NCI-H2196 (cell line): ENCODE results near the gene PRPF39.
"Not testable (repeated sequence)": the region's sequence is repeated elsewhere in the genome, so short reads cannot be mapped to it uniquely, and the experiment has no call there.

Experiments used
- DNase-seq: peaks from one replicate; lab custom pipeline; 2025; ENCODE audit not compliant: unreplicated experiment; lab: John Stamatoyannopoulos, UW

PRPF39 gene

GRCh38 chr14:45083976-45084722 is at the start of gene PRPF39:
Gene PRPF39 (plus strand): TSS chr14:45084116. CDS start chr14:45095240, 11,124 bp downstream.
- DNase-seq, result peak; percentile 95

GRCh38 chr14:45034730-45035129 is 49.2 kb upstream of the PRPF39 start:
- DNase-seq, result no peak

GRCh38 chr14:45038256-45038655 is 45.7 kb upstream of the PRPF39 start:
- no peak for DNase-seq

GRCh38 chr14:45038865-45039264 is 45.1 kb upstream of the PRPF39 start:
- DNase-seq, result no peak

- no peak for DNase-seq
These were observed 44.5 kb upstream of the PRPF39 start for GRCh38 chr14:45039390-45039789.

GRCh38 chr14:45041641-45042040 is 42.3 kb upstream of the PRPF39 start:
- DNase-seq, result no peak

- no peak for DNase-seq
These were observed 39.3 kb upstream of the PRPF39 start for GRCh38 chr14:45044638-45045037.

- no peak for DNase-seq
These were observed 35.5 kb upstream of the PRPF39 start for GRCh38 chr14:45048385-45048784.

- DNase-seq, result no peak
These were observed 32.7 kb upstream of the PRPF39 start for GRCh38 chr14:45051180-45051579.

GRCh38 chr14:45051896-45052295 is 32.0 kb upstream of the PRPF39 start:
- no peak for DNase-seq

- DNase-seq, result no peak
These were observed 26.6 kb upstream of the PRPF39 start for GRCh38 chr14:45057349-45057748.

- DNase-seq, result no peak
These were observed 26.0 kb upstream of the PRPF39 start for GRCh38 chr14:45057881-45058364.

GRCh38 chr14:45060551-45060950 is 23.4 kb upstream of the PRPF39 start:
- no peak for DNase-seq

- no peak for DNase-seq
These were observed 18.4 kb upstream of the PRPF39 start for GRCh38 chr14:45065540-45065939.

GRCh38 chr14:45065956-45066355 is 18.0 kb upstream of the PRPF39 start:
- no peak for DNase-seq

- DNase-seq, result no peak
These were observed 17.2 kb upstream of the PRPF39 start for GRCh38 chr14:45066667-45067066.

GRCh38 chr14:45068396-45068795 is 15.5 kb upstream of the PRPF39 start:
- DNase-seq, result no peak

GRCh38 chr14:45070215-45070614 is 13.7 kb upstream of the PRPF39 start:
- DNase-seq, result no peak

GRCh38 chr14:45072126-45072525 is 11.8 kb upstream of the PRPF39 start:
- DNase-seq, result no peak

GRCh38 chr14:45073231-45073879 is 10.6 kb upstream of the PRPF39 start:
- DNase-seq, result no peak

- DNase-seq, result no peak
These were observed 5.6 kb upstream of the PRPF39 start for GRCh38 chr14:45078323-45078722.

- not testable (repeated sequence) for DNase-seq
These were observed 3.4 kb upstream of the PRPF39 start for GRCh38 chr14:45080416-45080968.
